Measurements from ENCODE around the gene GNAI3. TPM values are rescaled to one million over a fixed set of nuclear protein-coding genes. Genes with fewer than 3 reads are reported as not detected.
A peak's percentile ranks its signal among the peaks of the same experiment; 100 is the strongest.

GNAI3 gene
- total and polyA plus RNA-seq, 11 donors = 1.5 to 5.4 (median 2.5) TPM

GRCh38 chr1:109500941-109501381 is 47.5 kb upstream of the GNAI3 start:
- intact Hi-C loops (cut with DNase I) = no loop called here
- Histone ChIP-seq H3K27me3 (no peaks in the 10 kb centered on the region), H3K9me3 (no peaks in the 10 kb centered on the region), H3K27ac (peak overlapping the region in 2 of 12 donors; percentile 51 to 60), H3K36me3 (peaks cover 0 to 51% (median 29%) of the 10 kb centered on the region in 9 donors), H3K4me3 (no peak overlapping the region), H3K4me1 (peaks cover 0 to 28% (median 2%) of the 10 kb centered on the region in 12 donors)
- TF ChIP-seq POLR2A (IDR thresholded peaks at IDR 0.05) (no peak), CTCF (IDR thresholded peaks at IDR 0.05) (no peak)
- ATAC-seq (no peak), DNase-seq (no peak)
- WGBS, 4 donors = 45 to 53% (median 50%) methylated on average over 5 of the region's 5 CpGs

- peak overlapping the region in 1 of 12 donors; percentile 60 for H3K27ac ChIP-seq
- no peak for TF ChIP-seq CTCF (IDR thresholded peaks at IDR 0.05)
- TF ChIP-seq POLR2A (IDR thresholded peaks at IDR 0.05) = no peak
- WGBS, 4 donors = 67 to 79% (median 76%) methylated on average over 5 of the region's 5 CpGs
- H3K36me3 ChIP-seq = peaks cover 0 to 42% (median 20%) of the 10 kb centered on the region in 9 donors
- intact Hi-C loops (cut with DNase I) = no loop called here
- ATAC-seq (no peak), DNase-seq (no peak)
- no peaks in the 10 kb centered on the region for H3K9me3 ChIP-seq
- H3K4me1 ChIP-seq = peaks cover 0 to 28% (median 2%) of the 10 kb centered on the region in 12 donors
- no peaks in the 10 kb centered on the region for H3K27me3 ChIP-seq
- no peak overlapping the region for H3K4me3 ChIP-seq
Measured at GRCh38 chr1:109501644-109502363, 46.6 kb upstream of the GNAI3 start.

- ATAC-seq (no peak), DNase-seq (no peak)
- Histone ChIP-seq H3K27ac (peak overlapping the region in 1 of 12 donors; percentile 61), H3K4me3 (no peak overlapping the region), H3K9me3 (no peaks in the 10 kb centered on the region), H3K36me3 (peaks cover 0 to 37% (median 18%) of the 10 kb centered on the region in 9 donors), H3K27me3 (no peaks in the 10 kb centered on the region), H3K4me1 (peaks cover 0 to 28% (median 2%) of the 10 kb centered on the region in 12 donors)
- intact Hi-C loops (cut with DNase I) = no loop called here
- TF ChIP-seq CTCF (IDR thresholded peaks at IDR 0.05) (no peak), POLR2A (IDR thresholded peaks at IDR 0.05) (no peak)
- 84 to 91% (median 87%) methylated on average over 3 of the region's 3 CpGs for WGBS, 4 donors
Measured at GRCh38 chr1:109502364-109502851, 46.0 kb upstream of the GNAI3 start.

- H3K27me3 ChIP-seq = no peaks in the 10 kb centered on the region
- H3K4me1 ChIP-seq = peaks cover 0 to 27% (median 3%) of the 10 kb centered on the region in 12 donors
- no peak overlapping the region for H3K4me3 ChIP-seq
- intact Hi-C loops (cut with DNase I) = no loop called here
- peaks cover 0 to 31% (median 15%) of the 10 kb centered on the region in 9 donors for H3K36me3 ChIP-seq
- no peaks in the 10 kb centered on the region for H3K9me3 ChIP-seq
- H3K27ac ChIP-seq = peak overlapping the region in 1 of 12 donors; percentile 48
- ATAC-seq = no peak
- no peak for DNase-seq
- 74 to 79% (median 76%) methylated on average over 5 of the region's 5 CpGs for WGBS, 4 donors
- no peak for TF ChIP-seq POLR2A (IDR thresholded peaks at IDR 0.05)
- TF ChIP-seq CTCF (IDR thresholded peaks at IDR 0.05) = no peak
Measured at GRCh38 chr1:109503935-109504334, 44.5 kb upstream of the GNAI3 start.

Measured in heart left ventricle (tissue), 16 donors.